GM12801 (cell line): ENCODE measurements around the gene DBT.

Experiments
- CTCF ChIP-seq: IDR thresholded peaks from one replicate; pipeline ENCODE4 v1.5.1; 2011; ENCODE audit warnings: control low read depth; ENCODE audit not compliant: insufficient read length; ENCODE audit errors: extremely low read depth

The DBT gene

GRCh38 chr1:100279954-100280682 lies 30.5 kb upstream of the DBT start:
- no peak for TF ChIP-seq CTCF

DNA sequence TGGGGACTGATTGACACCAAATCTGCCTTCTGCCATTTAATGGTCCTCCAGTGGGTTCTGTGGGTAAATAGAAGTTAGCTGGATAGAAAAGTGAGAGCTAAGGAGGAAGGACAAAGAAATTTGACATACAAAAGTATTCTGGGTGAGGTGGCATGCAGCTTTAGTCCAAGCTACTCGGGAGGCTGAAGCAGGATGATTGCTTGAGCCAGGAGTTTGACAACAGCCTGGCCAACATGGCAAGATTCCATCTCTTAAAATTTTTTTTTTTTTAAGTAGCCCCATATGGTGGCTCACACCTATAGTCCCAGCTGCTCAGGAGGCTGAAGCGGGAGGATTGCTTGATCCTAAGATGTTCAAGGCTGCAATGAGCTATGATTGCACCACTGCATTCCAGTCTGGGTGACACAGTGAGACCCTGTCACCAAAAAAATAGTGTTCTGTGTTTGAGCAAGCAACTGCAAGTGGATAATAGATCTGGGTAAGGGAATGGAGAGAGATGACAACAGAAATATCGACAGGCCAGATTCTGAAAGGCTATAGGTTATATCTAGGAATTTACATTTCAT lies 29.8 kb upstream of the DBT start:
- TF ChIP-seq CTCF: no peak

- TF ChIP-seq CTCF: no peak
These were observed 28.2 kb upstream of the DBT start for GRCh38 chr1:100277866-100278265.

GRCh38 chr1:100268202-100268601 lies 18.6 kb upstream of the DBT start:
- TF ChIP-seq CTCF: no peak

DNA sequence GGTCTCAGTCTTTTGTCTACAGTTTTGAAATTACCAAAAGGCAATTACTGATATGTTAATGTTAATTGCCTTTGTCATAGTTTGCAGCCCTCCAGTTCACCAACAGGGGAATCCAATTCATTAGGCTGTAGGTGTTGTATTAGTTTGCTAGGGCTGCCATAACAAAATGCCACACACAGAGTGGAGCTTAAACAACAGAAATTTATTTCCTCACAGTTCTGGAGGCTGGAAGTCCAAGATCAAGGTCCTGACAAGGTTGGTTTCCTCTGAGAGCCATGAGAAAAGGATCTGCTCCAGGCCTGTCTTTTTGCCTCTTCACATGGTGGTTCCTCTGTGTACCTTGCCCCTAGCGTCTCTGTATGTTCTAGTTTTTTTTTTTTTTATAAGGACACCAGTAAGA lies 17.6 kb upstream of the DBT start:
- no peak for TF ChIP-seq CTCF

DNA sequence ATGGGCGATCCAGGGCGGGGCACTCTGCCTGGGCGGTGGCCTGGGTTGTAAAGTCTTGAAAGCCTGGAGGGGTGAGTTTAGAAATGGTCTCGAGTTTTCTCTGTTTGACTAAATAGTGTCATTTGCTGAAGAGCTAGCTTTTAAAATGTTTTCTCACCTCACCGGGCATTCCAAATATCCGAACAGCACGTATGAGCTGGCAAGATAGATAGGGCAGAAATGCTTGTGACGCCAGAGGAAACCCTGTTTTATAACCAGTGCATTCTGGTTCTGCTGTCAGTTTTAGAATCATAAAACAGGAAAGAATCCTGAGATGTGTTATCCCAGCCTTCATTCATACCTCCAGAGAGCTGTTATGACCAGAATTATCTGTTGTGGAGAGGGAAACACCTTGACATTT lies 17.1 kb upstream of the DBT start:
- no peak for TF ChIP-seq CTCF

GRCh38 chr1:100265931-100266740 lies 16.5 kb upstream of the DBT start, which contains the start of gene RTCA:
RTCA (plus strand) TSS chr1:100266216; CDS start chr1:100266376, 160 bp downstream.
- TF ChIP-seq CTCF: no peak
